Stimulated activated CD4-positive, alpha-beta T cell treated with anti-CD3 and anti-CD28 coated beads, TNF-alpha, amount 100 ng/mL, for 24 hours (primary cell): ENCODE measurements around the gene CTRB2.

Experiments used
- DNase-seq, 3 experiments: peaks; one replicate each; pipeline ENCODE4 v3.0.0-alpha.2; 2020; ENCODE audit warnings: low read depth in 3 of 3

Gene CTRB2

GRCh38 chr16:75206749-75207451 lies at the start of gene CTRB2:
CTRB2 (minus strand) TSS chr16:75207161; CDS start chr16:75207141, 20 bp downstream.
- DNase-seq, result no peak

DNA sequence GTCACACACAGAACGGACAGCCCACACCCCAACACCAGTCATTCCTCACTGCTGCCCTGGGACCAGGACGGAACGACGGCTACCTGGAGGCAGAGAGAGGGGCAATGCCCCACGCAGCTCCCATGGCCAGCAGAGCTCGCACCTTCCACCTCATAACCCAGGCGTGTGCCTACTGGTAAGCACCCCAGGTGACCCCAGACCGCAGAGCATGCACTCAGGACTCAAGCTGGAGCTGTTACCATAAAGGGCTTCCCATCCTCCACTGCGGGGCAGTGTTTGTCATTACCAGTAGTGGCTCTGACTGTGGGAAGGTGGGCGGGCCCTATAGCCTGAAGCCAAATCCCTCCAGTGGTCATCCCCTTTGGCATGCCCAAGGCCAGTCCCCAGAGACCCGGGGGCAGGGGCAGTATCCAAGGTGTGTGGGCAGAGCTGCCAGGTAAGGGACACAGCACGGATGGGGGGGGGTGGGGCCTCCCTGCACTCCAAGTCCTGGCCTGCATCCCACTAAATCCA lies 49.2 kb upstream of the CTRB2 start:
- DNase-seq, result no peak

DNA sequence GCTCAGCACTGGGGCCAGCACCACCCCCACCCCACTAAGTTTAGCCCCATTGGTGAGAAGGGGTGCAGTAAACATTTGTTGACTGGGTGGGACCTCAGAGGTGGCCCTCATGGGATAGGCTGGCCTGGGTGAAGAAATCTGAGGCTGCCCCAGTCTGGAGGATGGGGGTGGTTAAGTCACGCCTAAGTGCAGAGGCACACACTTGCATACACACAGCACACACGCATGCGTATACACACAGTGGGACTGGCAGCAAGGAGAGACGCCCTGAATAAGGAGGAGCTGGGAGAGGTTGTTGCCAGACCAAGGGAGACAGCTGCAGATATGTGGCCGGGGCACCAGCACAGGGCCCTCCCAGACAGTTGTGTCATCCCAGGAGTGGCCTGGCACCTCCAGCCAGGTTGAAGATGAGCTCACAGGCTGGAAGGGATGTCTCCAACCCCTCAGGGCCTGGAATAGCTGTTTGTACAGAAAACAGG lies 47.4 kb upstream of the CTRB2 start:
- DNase-seq, result no peak

- no peak for DNase-seq
Measured at GRCh38 chr16:75252946-75253911, 46.3 kb upstream of the CTRB2 start.

DNA sequence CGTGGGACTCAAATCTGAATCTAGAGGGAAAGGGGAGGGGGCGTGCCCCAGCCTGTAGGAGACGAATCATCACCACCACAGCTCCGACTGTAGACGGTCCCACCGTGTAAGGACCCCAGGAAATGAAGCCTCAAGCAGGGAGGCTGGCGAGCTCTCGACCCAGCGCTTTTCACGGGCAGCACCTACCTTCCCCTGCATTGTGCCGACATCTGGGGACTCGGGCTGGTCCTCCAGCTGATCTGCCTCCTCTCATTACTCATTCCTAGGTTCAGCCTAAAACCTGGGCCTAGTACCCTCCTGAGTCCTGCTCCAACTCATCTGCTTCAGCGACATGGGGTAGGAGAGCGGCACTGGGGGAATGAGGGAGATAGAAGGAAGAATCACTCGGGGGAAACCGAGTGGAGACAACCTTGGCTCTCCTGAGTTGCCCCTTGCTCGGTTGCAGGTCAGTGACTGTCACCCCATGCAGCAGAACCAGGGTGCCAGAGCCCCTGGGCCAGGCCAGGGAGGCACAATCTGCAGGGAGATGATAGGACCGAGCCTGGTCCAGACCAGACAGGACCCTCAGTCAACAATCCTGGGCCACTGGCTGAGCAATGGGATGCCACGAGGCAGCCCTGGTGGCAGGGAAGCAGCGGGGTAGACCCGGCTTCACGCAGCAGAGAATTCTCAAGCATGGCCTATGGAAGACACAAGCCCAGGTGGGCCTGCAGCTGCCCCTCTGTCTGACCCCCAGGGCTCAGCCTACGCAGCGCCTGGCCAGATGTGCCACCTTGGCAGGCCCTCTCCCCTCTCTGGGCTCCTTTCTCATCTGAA lies 45.3 kb upstream of the CTRB2 start:
- DNase-seq, result no peak

GRCh38 chr16:75251280-75252048 lies 44.5 kb upstream of the CTRB2 start, which contains the start of gene BCAR1:
BCAR1 (minus strand) TSS chr16:75251624; CDS start chr16:75251482, 142 bp downstream.
- peak in 1 of 3 experiments; percentile 44 for DNase-seq

GRCh38 chr16:75250809-75251279 lies 43.9 kb upstream of the CTRB2 start:
- no peak for DNase-seq

DNA sequence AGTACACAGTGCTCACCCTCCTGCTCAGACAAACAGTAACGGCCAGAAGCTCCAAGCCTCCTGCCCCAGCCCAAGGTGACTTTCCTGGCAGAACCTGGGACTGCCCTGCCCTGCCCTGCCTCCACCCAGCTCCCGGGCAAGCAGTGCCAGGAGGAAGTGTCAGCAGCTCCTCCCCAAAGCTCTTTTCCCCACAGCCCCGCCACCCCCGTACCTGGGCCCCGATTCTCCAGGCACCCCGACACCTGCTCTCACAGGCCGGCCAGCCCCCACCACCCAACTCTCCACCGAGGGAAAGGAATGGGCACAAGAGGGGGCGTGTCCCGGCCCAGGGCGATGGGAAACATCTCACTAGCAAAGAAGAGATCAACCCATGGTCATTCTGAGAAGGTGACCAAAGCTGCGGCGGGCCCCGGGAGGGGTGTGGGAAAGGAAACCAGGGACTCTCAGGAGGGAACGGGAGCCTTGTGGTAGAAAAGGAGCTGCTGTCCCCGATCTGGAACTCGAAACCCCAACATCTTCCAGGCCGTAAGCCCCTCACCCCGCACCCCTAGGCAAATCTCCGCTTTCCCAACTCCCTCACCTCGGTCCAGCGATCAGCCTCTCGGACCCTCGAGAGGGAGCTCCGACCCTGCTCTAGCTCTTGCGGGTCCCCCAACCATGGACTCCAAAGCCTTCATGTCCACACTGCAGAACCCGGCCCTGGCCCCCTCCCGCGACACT lies 43.3 kb upstream of the CTRB2 start:
- no peak for DNase-seq

DNA sequence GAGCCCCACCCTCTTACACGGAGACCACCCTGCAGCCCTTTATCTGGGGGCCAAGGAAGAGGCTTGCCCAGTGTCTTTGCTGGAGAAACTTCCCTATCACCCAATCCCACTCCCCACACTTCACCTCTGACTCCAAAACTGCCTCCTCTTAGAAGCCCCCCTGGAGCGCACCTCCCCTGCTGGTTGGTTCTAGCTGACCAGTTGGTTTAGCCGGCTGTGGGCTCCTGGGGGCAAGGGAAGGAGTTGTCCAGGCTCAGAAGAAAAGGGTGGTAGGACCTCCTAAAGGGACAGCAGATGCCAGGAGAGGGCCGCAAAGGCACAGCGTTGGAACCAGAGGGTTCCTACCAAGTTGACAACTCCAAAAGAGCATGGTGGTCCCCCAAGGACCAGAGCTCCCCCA lies 42.5 kb upstream of the CTRB2 start:
- DNase-seq, result no peak

DNA sequence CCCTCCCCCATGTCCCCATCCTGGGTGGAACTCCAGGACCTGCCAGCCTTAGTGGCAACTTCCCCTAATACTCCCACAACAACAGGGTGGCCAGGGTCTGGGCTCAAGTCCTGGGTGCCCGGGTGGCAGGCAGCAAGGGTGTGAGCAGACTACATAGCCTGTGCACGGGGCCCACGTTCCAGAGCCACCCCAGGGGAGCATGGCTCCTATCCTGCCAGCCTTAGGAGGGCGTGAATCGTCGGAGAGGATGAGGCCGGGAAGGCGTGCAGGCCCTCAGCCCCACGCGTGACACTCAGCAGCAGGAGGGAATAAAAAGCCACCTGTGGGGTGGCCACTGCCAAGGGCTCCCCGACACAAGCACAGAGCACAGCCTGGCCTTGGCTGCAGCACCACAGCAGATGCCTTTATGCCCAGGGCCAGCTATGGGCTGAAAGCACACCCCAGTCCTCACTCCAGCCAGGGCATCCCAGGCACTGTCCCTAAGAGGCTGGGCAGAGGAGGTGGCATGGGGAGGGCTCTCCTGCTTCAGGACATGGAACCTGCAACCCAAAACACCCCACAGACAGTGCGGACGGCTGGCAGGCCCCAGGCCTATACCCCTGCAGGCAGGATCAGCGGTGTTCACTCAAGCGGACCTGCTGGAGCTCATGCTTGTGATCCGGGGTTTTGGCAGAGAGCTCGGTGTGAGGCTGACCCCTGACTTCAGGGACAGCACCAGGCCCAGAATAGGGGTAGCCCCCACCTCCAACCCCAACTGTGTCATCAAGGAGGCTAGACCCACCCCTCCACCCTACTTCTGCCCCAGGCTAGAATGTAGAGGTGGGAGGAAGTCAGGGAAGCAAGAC lies 41.8 kb upstream of the CTRB2 start:
- DNase-seq, result no peak

- no peak for DNase-seq
Measured at GRCh38 chr16:75248142-75248535, 41.2 kb upstream of the CTRB2 start.

DNA sequence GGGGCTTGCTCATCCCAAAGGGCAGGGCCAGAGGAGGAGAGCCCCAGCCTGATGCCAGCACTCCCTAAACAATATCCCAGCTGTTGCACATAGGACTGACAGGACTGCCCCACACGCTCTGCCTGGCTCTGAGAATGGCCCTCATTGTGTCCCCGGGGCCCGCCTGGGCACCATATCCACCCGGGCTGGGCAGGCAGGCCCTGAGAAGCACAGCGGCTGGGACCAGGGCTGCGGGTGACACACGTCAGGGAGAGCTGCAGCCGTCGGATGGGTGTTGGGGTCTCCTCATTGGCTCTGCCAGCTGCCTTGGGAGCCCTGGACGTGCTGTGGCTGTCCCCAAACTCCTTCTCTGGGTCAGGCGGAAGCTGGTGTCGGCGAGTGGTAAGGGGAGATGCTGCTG lies 40.3 kb upstream of the CTRB2 start:
- no peak for DNase-seq

- DNase-seq, result no peak
Measured at GRCh38 chr16:75246504-75247205, 39.7 kb upstream of the CTRB2 start.

GRCh38 chr16:75244844-75245758 lies 38.1 kb upstream of the CTRB2 start:
- DNase-seq, result no peak

GRCh38 chr16:75244225-75244809 lies 37.4 kb upstream of the CTRB2 start:
- DNase-seq, result no peak

DNA sequence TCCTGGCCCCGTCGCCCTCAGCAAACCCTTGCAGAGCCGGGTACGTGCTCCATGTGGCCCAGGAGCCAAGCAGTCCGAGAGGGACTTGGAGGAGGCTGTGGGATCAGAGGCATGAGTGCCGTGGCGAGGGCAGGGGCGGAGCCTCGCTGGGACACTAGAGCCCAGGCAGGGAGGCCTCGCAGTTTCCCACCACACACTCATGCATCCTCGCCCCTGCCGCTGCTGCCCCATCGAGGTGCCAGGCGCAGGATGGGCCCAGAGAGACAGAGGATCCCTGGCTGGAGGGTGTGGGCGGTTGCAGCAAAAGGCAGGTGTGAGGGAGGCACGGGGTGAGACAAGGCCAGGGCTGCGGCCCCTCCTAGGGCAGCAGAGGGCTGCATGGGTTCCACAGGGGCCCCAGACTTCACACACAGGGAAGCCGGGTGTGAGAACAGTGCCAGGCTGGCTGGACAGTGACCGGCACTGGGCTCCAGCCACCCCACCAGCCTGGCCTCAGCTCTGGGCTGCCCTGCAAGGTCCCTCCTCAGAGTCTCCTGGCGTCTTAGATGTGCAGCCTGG lies 36.8 kb upstream of the CTRB2 start:
- no peak for DNase-seq
